Smooth muscle cell of the brain vasculature (primary cell): ENCODE measurements around the gene ADORA2A.

Experiments used
- DNase-seq: peaks from one replicate; pipeline ENCODE4 v3.0.0-alpha.2; 2012; ENCODE audit warnings: low read depth, low spot score

Gene ADORA2A

DNA sequence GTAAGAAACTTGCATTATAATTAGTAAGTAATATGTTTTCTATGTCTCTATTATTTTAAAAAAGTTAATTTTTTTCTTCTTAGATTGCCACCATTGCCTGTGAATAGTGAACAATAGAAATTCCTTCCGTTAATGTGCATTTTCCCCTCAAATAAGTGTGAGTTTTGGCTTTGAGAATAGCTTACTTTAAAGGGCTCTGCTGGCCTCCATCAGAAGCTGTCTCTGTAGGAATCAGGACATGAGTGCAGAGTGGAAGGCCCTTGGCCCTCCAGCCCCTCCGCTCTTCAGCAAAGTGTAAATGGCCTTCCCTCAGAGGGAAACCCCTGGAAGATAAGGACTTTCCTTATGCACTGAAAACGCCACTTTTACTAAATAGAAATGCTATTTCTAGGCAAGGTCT, 24.1 kb upstream of the ADORA2A start:
- no peak for DNase-seq

DNA sequence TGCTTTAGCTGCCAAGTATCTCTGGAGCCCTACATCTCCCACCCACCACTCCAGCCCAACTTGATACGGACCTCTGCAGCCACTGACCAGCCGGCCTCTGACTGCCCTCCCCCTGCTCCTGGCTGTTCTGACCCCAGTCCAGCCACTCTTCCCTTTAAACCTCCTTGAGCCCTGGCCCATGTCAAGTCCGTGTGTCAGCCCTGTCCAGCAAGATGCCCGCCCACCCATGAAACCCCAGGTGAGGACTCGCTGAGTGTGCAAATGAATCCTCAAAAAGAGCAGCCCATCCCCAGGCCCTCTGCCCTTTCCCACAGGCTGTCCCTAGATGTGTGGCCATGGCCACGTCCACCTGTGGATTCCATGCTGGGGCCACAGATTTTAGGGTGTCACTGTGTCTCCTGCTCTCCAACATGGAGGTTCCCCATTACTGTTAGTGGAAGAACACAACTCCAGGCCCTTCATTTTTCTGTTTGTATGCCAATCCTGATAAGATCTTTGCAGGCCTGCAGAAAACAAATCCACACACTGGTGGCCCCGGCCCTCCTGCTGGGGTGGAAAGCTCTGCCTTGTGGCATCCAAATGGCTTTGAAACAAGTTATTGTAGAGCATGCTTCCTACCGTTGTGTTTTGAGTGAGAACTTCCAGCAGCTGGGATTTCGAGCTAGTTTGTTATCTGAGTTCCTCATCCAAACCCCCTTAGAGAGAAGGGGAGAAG, 22.7 kb upstream of the ADORA2A start:
- DNase-seq: no peak

DNA sequence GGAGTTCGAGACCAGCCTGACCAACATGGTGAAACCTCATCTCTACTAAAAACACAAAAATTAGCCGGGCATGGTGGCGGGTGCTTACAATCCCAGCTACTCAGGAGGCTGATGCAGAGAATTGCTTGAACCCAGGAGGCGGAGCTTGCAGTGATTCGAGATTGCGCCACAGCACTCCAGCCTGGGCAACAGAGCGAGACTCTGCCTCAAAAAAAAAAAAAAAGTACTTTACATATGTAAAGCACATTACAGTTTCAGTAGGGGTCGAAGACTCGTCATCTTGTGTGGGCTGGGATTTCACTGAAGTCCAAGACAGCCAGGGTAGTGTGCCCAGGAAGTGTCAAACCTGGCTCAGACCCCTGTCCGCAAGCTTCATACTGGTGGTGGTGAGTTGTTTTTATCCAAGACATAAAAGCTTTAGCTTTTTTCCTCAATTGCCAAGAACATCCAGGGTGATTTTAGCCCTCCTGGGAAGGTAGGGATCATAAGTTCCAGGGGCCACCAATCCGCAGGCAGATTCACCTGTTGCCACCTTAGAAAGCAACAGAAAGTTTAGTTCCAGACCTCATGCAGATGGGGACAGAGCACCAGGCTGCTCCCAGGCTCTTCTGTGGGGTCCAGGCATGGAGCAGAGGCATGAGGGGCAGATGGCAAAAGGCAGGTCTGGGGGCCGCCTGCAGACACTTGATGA, 21.6 kb upstream of the ADORA2A start:
- no peak for DNase-seq

DNA sequence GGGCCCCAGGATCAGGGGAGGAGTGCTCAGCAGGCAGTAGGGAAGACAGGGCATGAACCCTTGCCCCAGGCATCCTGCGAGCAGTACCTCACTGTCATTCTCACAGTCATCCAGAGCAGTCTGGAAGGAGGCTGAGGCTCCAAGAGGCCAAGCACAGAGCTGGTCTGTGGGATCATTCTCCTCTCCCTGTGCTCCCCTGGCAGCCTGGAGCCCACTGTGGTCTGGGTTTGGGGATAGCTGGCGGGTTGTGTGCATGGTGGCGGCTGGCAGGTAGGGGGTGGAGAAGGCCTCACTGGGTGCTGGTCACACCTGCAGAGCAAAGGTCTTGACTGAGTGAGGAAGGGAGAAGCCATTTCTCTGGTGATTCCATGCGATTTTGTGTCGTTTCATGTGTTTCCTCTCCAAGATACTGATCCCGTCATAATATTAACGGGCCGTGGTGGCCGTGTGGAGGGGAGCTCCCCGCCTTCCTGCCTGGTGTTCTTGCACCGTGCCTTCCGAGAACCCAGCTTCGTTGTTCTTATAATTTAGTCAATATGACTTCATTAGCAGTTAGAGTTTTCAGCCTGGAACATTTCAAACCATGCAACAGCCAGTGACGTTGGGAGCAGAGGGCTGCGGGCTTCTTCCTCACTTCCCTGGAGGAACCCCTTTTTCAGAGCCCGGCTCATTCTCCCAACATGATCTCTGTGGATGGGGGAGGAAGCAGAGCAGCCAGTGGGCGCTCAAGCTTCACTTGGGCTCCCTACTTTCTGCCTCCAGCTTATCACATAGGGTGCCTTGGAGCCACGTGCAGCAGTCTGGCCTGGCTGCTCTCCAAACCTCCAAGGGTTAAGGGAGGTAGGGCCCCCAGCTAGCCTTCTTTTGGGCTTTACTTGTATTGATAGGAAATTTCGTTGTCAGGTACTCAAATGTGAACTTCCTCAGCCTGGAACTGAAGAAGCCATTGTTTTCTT, 20.8 kb upstream of the ADORA2A start:
- DNase-seq: no peak

DNA sequence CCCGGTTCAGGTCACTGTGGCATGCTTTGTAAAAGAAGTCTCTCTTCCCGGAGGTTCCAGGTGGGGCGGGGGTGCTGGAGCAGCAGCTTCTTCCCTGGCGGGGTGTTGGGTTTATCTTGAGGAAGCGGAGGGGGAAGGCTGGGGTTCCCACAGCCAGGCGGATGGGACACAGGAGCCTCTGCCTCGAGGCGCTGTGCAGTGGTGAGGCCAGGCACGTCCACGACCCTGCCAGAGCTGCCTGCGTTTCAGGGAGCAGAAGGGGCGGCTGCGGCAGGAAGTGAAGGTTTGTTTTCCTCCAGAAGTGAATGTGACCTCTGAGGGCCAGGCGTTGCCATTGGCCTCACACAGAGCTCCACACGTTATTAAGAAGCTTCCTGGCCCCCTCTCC, 20.1 kb upstream of the ADORA2A start:
- DNase-seq: no peak

DNA sequence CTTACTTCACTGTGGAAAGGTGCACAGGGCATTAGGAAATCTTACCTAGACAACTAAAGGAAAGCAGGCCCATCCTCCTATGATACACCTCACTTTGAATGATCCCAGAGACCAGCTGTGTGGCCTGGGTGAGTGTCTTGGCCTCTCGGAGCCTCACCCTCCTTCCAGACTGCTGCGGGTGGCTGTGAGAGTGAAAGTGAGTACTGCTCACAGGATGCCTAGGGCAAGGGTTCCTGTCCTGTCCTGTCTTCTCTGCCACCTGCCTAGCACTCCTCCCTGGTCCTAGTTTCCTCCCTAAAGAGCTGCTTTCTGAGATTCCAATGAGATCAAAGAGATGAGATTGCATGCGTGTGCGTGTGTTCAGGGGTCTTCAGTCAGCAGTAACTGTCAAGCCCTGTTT, 19.5 kb upstream of the ADORA2A start:
- no peak for DNase-seq

DNA sequence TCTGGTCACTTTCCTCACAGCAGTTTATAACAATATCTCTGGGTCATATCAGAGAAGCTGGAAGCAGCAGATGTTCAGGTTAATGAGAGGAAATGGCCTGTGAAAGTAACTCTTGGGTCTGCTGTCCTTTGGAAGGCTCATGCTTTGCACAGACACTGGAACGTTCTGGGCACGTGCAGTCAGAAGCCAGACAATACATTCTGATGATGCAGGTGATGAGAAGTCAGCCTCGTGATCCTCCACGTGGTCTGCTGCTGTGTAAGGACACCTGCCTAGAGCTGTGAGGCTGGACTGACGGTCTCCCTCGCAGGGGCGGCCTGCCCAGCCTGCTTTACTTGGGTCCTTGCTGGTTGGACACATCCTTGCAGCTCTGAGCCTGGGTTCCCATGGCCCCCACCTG, 18.8 kb upstream of the ADORA2A start:
- no peak for DNase-seq

DNA sequence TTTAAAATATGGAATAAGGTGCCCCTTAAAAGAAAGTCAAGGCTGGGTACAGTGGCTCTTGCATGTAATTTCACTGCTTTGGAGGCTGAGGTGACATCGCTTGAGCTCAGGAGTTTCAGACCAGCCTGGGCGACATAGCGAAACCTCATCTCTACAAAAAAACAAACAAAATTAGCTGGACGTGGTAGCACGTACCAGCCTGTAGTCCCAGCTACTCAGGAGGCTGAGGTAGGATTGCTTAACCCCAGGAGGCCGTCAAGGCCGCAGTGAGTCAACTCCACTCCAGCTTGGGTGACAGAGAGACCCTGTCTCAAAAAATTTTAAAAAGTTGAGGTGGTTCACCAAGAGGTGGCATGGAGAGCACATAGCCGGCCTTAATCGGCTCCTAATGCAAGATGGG, 17.7 kb upstream of the ADORA2A start:
- DNase-seq: no peak

DNA sequence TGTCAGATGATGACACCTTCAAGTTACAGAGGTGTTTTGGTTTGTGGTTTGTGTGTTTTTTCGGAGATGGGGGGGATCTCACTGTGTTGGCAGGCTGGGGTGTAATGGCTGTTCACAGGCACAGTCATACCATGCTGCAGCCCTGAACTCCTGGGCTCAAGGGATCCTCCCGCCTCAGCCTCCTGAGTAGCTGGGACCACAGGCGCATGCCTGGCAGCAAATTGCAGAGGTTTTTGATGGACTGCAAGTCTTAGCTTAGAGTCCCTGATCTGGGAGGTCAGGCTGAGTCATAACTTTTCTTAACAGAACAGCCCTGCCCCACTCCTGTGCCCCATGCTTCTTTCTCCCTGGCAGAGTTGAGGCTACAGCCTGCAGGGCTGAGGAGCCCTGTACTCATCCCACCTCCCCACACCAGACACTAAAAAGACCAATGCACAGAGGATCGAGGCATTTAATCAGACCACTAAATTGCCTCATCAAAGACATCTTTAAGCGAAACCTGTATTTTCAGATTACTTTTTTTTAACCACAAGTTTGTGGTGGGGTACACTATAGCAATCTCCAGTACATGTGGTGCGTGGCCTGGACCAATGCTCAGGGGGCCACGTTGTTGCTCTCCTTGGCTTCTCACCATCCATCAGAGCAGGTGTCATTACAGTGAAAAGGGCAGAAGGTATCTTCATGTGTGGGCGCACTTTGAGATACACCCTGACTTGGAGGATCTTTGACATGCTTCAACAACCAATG, 17.1 kb upstream of the ADORA2A start:
- no peak for DNase-seq

DNA sequence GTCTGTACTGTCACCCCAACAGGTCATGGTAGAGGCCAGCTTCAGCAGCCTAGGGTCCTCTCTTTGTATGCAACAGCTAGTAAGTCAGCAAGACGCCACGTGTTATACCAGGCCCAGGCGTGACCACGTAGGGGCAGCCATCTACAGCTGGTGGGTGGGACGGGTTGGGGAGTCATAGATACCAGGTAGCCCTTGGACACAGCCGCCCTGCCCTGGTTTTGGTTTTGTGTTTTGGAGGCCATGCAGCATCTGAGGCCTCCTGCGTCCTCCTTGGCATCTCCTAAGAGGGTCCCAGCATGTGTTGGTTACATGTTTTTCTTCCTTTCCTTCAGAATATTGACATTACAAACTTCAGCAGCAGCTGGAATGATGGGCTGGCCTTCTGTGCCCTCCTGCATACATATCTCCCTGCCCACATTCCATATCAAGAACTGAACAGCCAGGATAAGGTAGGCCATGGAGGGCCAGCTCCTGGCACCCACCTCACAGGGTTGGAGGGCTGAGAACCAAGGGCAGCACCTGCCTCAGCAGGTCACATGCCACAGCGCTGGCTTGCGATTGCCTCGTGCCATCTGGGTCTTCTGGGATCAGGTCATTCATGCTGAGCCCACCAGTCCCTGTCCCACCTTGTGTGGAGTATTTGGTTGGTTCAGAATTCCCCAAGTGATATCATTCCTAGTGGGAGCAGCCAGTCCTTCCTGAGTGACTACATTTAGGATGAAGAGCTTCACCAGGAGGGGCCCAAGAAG, 16.0 kb upstream of the ADORA2A start:
- no peak for DNase-seq

DNA sequence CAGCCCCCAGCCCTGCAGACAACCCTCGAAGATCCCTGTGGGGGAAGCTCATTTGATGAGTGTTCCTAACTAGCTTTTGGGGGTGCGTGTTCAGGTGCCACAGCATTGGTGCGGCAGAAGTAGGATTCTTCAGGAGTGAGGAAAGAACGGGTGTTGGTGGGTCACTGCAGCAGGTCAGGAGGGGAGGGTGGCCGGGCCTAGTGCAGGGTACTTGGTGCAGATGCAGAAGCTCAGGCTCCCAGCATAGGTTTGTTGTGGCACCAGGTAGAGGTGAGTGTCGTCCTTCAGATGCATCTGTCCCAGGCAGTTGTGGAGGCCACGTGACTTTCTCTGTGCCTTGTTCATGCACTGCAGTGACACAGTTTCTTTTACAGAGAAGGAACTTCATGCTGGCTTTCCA, 15.1 kb upstream of the ADORA2A start:
- no peak for DNase-seq

DNA sequence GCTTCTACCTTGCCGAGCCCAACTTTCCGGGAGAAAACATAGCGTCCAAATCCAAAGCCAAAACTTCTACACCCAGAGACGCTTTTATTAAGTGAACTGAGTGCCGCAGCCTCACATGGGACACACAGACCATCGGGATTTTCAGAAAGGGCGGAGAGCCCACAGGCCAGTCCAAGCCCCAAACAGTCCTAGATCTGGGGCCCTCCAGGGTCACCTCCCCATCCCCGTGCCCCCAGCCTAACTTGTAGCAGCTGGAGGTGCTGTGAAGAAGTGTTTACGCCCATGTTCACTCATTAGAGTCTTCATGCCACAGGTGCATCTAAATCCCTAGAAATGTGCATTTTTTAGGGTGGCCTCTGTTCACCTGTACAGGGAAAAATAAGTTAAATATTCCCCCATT, 14.1 kb upstream of the ADORA2A start:
- DNase-seq: no peak

DNA sequence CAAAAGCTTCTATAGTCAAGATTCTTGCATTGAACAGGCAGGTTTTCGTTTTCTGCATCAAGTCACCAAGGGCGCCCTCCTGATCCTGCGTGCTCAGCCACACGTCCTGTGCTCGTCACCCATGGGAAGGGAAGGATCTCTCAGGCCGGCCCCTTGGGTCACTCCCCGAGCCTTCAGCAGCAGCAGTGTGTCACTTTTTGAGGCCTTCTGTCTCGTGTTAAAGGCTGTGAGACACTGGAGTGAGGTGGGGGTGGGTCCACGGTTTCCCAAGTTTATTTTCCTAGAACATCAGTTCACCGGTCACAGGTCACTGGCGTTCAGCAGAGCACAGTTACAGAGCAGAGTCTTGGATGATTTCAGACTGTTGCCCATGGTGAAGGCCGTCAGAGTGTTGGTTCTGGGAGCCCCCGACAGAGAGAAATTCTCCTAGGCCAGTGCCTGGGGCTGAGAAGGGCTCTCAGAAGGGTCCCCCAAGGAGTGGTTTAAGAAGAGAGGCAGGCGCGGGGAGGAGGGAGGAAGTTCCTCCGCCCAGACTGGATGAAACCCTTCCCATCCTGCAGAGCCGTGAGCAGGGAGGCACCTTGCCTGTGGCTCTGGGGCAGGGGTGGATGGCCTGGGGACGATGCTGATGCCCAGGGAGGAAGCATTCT, 13.5 kb upstream of the ADORA2A start:
- DNase-seq: no peak

DNA sequence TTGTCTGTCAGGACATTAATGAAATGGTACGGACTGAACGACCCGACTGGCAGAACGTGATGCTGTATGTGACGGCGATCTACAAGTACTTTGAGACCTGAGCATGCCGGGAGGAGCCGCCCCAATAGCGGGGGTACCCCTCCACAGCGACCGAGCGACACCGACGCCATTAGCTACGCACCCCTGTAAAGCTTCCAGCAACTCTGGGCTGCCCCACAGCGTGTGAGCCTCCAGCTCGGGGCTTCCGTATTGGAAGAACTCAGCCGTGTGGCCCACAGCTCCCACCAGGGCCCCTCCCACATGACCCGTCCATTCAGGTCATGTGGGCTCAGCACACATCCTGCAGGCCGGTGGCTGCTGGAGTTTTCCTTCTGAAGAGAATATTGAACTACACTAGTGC, 12.9 kb upstream of the ADORA2A start:
- DNase-seq: no peak

DNA sequence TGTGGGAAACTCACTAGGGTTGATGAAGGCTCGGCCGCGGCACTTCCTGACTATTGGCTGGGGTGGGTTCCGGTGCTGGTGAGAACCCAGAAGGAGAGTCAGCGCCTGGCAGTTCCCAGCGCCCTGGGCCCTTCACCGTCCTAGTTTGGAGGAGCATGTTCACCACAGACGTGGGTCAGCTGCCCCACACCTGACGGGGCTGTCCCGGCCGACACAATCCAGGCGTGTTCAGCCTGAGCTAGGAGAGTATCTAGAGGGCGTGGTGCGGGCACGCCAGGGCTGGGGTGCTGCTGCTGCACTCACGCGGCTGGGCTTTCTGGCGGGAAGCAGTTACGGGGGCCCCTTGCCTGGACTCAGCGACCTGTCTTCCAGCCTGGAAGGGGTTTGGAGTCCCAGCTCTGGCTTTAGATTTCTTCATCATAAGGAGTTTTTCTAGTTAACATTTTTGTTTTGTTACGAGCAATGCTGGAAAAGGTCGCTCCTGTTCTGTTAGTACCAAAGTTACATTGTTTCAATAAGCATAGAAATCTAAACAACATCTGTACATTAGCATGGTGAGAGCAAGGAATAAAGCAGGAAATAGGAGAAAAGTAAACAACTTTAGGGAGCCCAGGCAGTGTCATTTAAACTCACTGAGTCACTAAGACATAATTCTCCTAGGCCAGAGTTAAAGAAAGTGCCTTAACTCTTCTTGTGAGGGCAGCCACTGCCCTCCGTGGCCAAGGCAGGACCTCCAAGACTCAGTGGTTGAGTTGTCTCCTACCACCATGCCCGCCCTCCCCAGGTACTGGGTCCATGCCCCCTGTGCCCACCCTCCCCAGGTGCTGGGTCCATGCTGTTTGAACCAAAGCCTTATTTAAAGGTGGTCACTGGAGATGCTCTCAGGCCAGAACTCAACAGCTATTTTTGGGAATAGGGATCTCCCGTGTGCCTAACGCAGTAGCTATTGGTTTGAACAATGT, 12.1 kb upstream of the ADORA2A start:
- DNase-seq: no peak

DNA sequence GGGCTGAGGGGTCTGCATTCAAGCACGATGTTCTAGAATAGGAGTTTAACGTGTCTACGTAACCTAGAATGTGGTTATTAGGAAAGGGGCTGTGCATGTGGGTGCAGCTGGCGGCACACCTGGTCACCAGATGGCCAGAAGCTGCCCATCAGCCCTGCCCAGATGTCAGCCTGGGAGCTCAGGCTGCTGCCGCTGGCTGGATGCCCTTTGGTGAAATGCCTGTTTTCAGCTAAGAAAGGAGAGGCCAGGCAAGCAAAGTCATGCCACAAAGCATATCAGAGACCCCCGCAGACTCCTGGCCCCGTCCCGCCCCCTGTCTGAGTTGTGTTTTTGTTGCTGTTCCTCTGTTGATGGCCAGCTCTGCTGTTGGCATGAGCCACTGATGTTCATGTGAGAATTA, 11.3 kb upstream of the ADORA2A start:
- DNase-seq: no peak

DNA sequence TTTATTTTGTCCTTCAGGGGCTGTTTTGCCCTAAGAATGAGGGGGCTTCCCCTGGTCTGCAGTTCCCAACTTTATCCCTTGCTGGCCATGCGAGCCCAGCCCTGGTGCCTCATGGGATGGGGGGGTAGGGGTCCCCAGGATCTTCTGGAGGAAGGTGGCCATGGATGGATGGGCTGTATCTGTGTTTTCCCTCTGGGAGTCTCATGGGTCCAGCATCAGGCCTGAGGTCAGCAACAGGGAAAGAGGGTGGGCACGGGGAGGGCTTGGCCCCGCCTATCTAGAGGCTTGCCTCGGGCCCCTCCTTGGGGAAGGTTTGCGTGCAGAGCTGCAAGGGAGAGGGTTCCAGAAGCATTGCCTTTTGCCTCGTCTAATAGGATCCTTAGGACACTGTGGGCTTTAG, 10.8 kb upstream of the ADORA2A start:
- no peak for DNase-seq

DNA sequence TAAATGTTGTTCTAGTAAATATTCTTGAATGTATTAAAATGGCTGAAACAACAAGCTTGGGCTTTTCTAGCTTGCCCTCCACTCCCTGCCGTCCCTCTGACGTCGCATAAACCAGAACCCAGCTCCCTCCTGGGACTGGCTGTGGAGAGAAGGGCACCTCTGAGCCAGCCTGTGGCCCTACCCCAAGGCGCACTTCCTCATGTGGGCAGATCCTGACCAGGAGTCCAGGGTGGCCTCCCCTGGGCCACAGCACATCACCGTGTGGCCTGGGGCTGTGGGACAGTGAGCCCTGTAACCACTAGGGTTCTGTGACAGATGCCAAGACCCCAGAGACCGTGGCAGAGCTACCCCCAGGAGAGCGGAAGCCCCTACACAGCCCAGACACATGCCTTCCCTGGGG, 10.2 kb upstream of the ADORA2A start:
- no peak for DNase-seq

DNA sequence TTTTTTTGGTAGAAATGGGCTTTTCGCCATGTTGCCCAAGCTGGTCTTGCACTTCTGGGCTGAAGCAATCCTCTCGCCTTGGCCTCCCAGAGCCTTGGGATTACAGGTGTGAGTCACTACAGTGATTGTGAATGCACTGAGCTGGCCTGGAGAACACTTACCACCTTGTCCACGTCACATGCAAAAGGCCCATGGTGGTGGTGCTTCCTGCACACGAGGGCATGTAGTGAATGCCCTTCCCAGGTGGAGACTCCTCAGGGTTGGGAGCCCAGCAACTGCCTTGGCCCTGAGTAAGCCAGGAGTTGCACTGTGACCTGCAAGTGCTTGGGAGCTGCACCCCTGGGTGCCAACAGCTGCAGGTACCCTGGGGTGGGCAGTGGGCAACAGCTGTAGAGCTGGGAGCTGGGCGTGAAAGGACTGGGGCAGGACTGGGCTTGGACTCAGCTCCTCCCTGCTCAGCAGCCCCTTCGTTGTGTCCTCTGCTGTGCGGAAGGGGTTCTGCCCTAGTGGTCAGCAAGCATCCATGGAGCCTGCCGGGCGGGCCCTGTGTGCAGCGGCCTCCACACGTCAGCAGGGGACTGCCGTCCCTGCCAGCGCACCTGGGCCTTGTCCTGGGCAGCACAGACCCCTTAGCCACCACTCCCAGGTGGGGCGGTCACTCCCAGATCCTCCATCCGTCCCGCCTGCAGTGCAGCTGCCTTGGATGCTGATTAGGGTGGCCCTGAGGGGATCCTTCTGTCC, 9.3 kb upstream of the ADORA2A start:
- no peak for DNase-seq
